GF-D8 (cell line): ENCODE results near the gene BTN3A1.
"Not testable (repeated sequence)": the region's sequence is repeated elsewhere in the genome, so short reads cannot be mapped to it uniquely, and the experiment has no call there.

Experiments
- DNase-seq: peaks from one replicate; lab custom pipeline; 2025; lab: John Stamatoyannopoulos, UW

BTN3A1 gene

GRCh38 chr6:26441977-26442376, 39.9 kb downstream of the BTN3A1 start:
- no peak for DNase-seq

- DNase-seq: no peak
Observed at GRCh38 chr6:26445934-26446667, 44.0 kb downstream of the BTN3A1 start.

GRCh38 chr6:26447257-26447656, 45.2 kb downstream of the BTN3A1 start:
- DNase-seq: no peak

- no peak for DNase-seq
Observed at GRCh38 chr6:26450240-26450639, 48.2 kb downstream of the BTN3A1 start.

- no peak for DNase-seq
Observed at GRCh38 chr6:26452631-26453235, 50.7 kb downstream of the BTN3A1 start.

- DNase-seq: no peak
Observed at GRCh38 chr6:26454631-26455030, 52.6 kb downstream of the BTN3A1 start.

- no peak for DNase-seq
Observed at GRCh38 chr6:26455357-26455970, 53.4 kb downstream of the BTN3A1 start.

GRCh38 chr6:26457264-26457805, 55.3 kb downstream of the BTN3A1 start:
- no peak for DNase-seq

GRCh38 chr6:26457806-26458688, 56.0 kb downstream of the BTN3A1 start, which contains the start of gene BTN2A1:
TSS of gene BTN2A1 (plus strand) at chr6:26457955. CDS start at chr6:26458637, 682 bp downstream.
- DNase-seq: peak; percentile 79

GRCh38 chr6:26459023-26459810, 57.1 kb downstream of the BTN3A1 start:
- DNase-seq: no peak

GRCh38 chr6:26461353-26461752, 59.3 kb downstream of the BTN3A1 start:
- not testable (repeated sequence) for DNase-seq

GRCh38 chr6:26464014-26464413, 61.9 kb downstream of the BTN3A1 start:
- no peak for DNase-seq

- no peak for DNase-seq
Observed at GRCh38 chr6:26464416-26465131, 62.5 kb downstream of the BTN3A1 start.
